Stimulated activated CD4-positive, alpha-beta T cell treated with anti-CD3 and anti-CD28 coated beads, Interleukin-2, amount 100 ng/mL, for 4 hours (primary cell): Measurements from ENCODE around the gene DMRTC2.
A peak's percentile ranks its signal among the peaks of the same experiment; 100 is the strongest.

Experiments
- DNase-seq: peaks from one replicate; pipeline ENCODE4 v3.0.0-alpha.2; 2020; ENCODE audit warnings: low read depth

The DMRTC2 gene

GRCh38 chr19:41845001-41845050 lies at the start of gene DMRTC2:
Gene DMRTC2 (plus strand): TSS chr19:41845042. CDS start chr19:41847429, 2,387 bp downstream.
- no peak for DNase-seq

DNA sequence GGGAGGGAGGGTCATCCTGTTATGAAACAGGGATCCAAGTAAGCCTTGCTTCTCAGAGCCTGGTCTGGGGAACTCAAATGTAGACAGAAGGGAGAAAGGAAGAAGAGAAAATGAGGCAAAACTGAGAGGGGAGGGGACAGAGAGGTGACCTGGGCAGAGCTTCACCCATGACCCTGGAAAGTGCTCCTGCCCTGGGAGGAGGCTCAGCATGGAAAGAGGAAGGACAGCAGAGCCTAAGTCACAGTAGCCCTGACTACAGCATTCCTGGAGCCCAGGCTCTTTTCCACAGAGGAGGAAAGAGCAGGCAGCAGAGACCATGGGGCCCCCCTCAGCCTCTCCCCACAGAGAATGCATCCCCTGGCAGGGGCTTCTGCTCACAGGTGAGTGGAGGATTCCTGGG lies 48.5 kb upstream of the DMRTC2 start, which contains the start of gene CEACAM3:
Gene CEACAM3 (plus strand): TSS at position 226 of the 400 bp plus-strand sequence. CDS start 91 bp downstream, at position 317.
- DNase-seq, result no peak

DNA sequence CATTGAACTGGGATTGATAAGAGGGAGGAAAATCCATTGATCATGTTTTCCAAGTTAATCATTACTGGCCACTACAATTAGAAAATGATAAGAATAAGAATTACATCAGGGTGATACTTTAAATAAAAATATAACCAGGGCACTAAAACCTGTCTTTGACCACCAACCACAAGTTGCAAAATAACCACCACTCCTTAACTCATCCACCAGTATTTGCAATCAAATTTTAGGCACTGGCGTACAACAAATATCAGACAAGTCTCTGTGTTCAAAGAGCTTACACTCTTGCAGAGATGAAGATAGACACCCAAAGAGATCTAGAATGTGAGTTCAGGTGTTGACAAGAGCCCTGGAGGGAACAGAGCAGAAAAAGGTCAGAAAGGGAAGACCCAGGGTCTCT lies 47.9 kb upstream of the DMRTC2 start:
- DNase-seq, result no peak

- no peak for DNase-seq
These were observed 45.3 kb upstream of the DMRTC2 start for GRCh38 chr19:41799444-41800000.

GRCh38 chr19:41801031-41801430 lies 43.8 kb upstream of the DMRTC2 start:
- DNase-seq, result no peak

GRCh38 chr19:41801792-41802211 lies 43.0 kb upstream of the DMRTC2 start:
- no peak for DNase-seq

GRCh38 chr19:41802770-41803169 lies 42.1 kb upstream of the DMRTC2 start:
- DNase-seq, result no peak

DNA sequence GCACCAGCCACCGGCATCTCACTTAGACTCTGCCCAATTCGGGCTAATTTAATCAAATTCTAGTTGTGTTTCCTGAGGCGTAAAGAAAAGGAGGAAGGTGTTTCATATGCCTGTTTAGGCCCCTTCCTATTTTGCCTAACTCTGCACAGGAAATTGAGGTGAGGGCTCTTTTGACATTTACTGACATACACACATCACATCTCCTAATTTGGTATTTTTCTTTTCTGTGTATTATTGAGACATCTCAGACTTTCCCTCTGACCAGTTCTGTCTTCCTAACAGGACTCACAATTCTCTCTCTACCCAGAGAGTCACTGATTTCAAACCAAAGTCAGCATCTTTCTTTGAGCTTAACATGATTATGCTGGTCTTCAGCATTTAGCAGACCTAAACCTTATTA lies 40.5 kb upstream of the DMRTC2 start:
- DNase-seq, result no peak

DNA sequence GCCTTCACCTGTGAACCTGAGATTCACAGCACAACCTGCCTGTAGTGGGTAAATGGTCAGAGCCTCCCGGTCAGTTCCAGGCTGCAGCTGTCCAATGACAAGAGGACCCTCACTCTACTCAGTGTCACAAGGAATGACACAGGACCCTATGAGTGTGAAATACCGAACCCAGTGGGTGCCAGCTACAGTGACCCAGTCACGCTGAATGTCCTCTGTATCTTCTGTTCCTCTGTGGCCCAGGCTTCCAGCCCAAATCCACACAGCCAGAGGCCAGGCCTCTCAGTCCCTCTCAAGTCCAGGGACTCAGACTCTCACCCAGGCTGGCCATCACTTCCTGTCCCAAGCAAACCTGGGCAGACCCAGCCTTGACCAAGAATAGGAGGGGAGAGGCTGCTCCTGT lies 37.7 kb upstream of the DMRTC2 start:
- no peak for DNase-seq

DNA sequence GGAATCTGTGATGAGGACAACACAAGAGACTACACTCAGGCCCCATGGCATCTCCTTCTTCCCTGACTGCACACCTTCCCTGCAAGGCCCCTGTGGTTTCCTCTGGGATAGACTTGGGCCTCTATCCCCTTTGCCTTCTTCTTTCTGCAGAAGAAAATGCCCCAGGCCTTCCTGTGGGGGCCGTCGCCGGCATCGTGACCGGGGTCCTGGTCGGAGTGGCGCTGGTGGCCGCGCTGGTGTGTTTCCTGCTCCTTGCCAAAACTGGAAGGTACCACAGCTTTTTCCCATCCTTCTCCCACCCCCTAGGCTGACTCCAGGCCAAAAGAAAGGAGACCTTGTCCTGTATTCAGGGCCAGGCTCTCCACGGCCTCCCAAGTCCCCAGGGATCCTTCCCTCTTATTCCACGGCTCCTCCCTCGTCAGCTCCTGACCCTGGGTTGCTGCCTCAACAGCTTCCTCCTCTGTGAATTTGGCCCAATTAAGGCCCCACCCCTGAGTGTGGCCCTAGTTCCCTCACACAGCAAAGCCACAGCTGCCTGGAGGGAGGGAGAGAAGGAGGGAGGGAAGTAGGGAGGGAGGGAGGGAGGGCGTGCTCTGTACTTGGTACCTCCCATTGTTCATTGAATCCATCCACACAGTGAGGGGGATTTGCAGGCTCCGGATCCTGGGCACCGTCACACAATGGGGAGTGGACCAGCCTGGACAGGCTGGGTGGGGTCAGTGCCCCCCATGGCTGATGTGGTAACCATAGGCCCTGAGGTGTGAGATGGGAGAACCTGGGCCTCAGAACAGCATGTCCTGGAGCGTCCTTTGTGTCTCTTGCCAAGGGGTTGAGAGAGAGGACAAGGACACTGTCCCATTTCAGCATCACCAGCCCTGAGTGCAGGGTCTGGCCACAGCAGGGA lies 35.9 kb upstream of the DMRTC2 start:
- DNase-seq, result no peak

DNA sequence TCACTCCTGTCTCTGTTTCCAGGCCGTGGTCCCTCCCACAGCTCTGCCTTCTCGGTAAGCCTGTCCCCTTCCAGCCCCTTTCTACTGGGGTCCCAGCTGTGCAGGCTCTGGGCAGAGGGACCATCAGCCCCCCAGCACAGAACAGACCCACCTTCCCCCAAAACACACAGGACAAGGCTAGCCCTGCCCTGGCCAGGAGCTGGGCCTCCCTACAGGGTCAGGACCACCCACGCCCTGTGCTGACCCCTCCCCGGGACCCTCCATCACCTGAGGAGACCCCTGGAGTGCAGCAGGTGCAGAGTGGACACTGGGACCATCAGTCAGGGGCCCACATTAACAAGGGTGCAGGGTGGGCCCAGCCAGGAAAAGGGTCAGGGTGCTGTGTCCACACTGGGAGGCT lies 34.5 kb upstream of the DMRTC2 start:
- no peak for DNase-seq

- no peak for DNase-seq
These were observed 33.8 kb upstream of the DMRTC2 start for GRCh38 chr19:41811036-41811435.

- DNase-seq, result no peak
These were observed 32.9 kb upstream of the DMRTC2 start for GRCh38 chr19:41811981-41812380.

GRCh38 chr19:41813911-41814310 lies 30.9 kb upstream of the DMRTC2 start:
- DNase-seq, result no peak

- DNase-seq, result no peak
These were observed 29.5 kb upstream of the DMRTC2 start for GRCh38 chr19:41815301-41815700.

GRCh38 chr19:41816761-41817160 lies 28.1 kb upstream of the DMRTC2 start:
- no peak for DNase-seq

GRCh38 chr19:41821003-41821735 lies 23.7 kb upstream of the DMRTC2 start:
- DNase-seq, result peak; percentile 18

DNA sequence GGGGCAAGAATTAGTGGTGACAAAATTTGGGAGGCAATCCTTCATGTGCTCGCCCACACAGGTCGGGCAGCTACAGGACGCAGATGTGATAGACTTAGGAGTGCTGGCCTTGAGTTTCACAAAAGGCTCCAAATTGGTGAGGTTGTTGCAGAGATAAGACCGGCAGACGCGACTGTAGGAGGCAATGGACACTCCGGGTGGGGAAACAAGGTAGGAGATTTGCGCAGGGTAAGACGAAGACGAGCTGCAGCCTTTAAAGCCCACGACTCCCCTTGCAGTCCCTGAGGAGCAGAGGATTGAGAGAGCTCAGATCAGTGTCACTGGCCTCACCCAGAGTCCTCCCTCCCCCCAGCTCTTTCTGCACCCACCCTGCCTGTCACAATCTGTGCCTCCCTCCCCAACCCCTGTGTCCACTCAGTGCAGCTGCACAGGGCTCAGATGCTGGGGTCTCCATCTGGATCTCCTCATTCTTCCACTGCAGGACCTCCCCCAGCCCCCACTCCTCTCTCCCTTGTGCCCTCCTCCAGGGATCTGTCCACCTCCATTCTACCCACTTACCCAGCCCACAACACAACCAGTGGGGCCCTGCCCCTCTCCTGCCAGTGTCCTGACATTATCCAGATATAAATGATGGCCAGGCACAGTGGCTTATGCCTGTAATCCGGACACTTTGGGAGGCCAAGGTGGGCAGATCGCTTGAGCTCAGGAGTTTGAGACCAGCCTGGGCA lies 6.7 kb upstream of the DMRTC2 start:
- no peak for DNase-seq

DNA sequence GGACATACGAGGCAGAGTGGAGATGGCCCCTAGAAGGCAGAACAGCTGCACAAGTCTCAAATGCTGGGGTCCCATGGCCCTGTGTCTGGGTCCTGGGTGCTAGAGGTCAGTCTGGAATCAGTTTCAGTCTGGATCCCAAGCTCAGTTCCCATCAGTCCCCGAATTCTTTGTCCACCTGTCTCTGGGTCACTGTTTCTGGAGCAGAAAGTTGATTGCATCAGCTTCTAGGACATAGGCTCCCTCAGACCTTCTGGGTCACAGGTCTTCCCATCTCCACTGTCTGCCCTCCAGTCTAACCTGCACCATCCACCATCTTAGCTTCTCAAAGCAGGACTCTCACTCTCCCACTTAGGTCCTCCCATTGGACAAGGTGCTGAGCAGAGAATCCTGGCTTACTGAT lies 5.6 kb upstream of the DMRTC2 start:
- no peak for DNase-seq

DNA sequence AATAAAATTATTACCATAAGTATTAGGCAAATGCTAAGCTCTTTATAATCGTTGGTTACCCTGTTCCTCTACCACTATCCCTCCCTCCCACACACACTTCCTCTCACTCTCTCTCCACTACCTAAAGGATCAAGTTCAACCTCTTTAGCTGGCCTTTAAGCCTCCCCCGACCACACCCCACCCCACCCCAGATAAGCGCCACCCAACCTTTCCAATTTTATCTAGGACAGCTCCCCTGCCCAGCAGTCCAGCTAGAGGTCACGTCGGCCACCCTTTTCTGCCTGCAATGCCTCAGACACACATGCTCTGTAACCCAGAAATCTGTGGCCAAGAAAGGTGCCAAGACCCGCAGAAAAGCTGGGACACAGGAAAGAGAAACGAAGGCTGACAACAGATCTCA lies 1.5 kb upstream of the DMRTC2 start:
- DNase-seq, result no peak

DNA sequence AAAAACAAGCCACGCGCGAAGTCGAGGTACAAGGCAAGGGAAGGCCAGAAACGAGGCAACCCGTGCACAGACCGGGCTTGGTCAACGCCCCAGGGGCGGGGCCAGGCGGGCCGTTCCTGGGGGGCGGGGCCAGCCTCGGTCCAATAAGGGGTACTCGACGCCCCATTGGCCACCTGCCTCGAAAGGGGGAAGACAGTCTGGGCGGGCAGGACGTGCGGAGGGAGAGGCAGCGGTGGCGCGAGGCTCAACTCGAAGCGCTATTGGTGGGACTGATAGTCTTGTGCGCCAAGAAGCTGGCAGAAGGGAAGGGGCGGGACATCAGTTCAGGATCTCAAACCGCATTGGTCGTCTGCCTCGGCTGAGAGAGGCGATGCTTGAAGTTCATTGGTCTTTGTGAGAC lies 241 bp upstream of the DMRTC2 start, which contains the start of gene LYPD4:
Gene LYPD4 (minus strand): TSS at position 83 of the 400 bp plus-strand sequence. CDS start 5,398 bp downstream, outside the sequence.
- DNase-seq, result no peak

GRCh38 chr19:41845051-41845590 lies 279 bp downstream of the DMRTC2 start:
- DNase-seq, result no peak
